HepG2 (cell line): ENCODE results near the gene SNRNP48. TPM values are rescaled to one million over a fixed set of nuclear protein-coding genes. Genes with fewer than 3 reads are reported as not detected.
A peak's percentile ranks its signal among the peaks of the same experiment; 100 is the strongest.

ENCODE experiments used
- ZNF10 ChIP-seq: sonication (generic); formaldehyde crosslinking; IDR thresholded peaks from 2 replicates; pipeline ENCODE4 v1.4.0; 2020; ENCODE audit warnings: mild to moderate bottlenecking, low read depth, missing genetic modification reagents, borderline replicate concordance
- ZNF333 ChIP-seq: sonication (generic); formaldehyde crosslinking; IDR thresholded peaks from 2 replicates; pipeline ENCODE4 v1.4.0; 2020; ENCODE audit warnings: mild to moderate bottlenecking, missing genetic modification reagents, borderline replicate concordance
- ZNF564 ChIP-seq: sonication (generic); formaldehyde crosslinking; IDR thresholded peaks from 2 replicates; pipeline ENCODE4 v1.8.1; 2023; ENCODE audit warnings: mild to moderate bottlenecking, missing genetic modification reagents
- polyA plus RNA-seq, 8 experiments: library from polyadenylated mRNA; depleted of rRNA in 3 of 8; stranded (reverse) in 7 of 8; unstranded in 1 of 8; fragments of >200 nt; fragmentation: Illumina TruSeq in 4 of 8; extraction: Trizol in 4 of 8; gene quantifications; 2 replicates each; pipeline versions ENCODE4 v1.2.1 to v1.2.3, GENCODE V29; 2011 to 2016; ENCODE audit warnings: low read depth in 4 of 8, missing spikeins in 1 of 8, mixed read lengths in 1 of 8; ENCODE audit not compliant: insufficient read depth in 1 of 8
- total RNA-seq, 5 experiments: library from RNA; depleted of rRNA; stranded (reverse); fragments of >200 nt; fragmentation: Illumina TruSeq; extraction: Trizol; gene quantifications; 2 replicates each; pipeline ENCODE4 v1.2.3, GENCODE V29; 2016; ENCODE audit warnings: low read depth in 1 of 5
- TF ChIP-seq, protein P1 (sequence below), 2 experiments: fragments of 450-650 bp in 1 of 2; sonication (generic) in 1 of 2; formaldehyde crosslinking; IDR thresholded peaks; 2 replicates each; pipeline versions ENCODE4 v1.5.0 to v1.8.0; 2020 to 2022; ENCODE audit warnings: mild to moderate bottlenecking in 1 of 2, missing genetic modification reagents in 1 of 2
- TF ChIP-seq, protein P2 (sequence below): sonication (generic); formaldehyde crosslinking; IDR thresholded peaks from 2 replicates; pipeline ENCODE4 v1.8.0; 2022; ENCODE audit warnings: mild to moderate bottlenecking, missing genetic modification reagents; ENCODE audit not compliant: insufficient replicate concordance
- TF ChIP-seq, protein P3 (sequence below): sonication (generic); formaldehyde crosslinking; IDR thresholded peaks from 2 replicates; pipeline ENCODE4 v1.4.0; 2020; ENCODE audit warnings: mild to moderate bottlenecking, missing genetic modification reagents
- TF ChIP-seq, protein P4 (sequence below): sonication (generic); formaldehyde crosslinking; IDR thresholded peaks from 2 replicates; pipeline ENCODE4 v1.5.1; 2020; ENCODE audit warnings: mild to moderate bottlenecking, missing genetic modification reagents, borderline replicate concordance
- TF ChIP-seq, protein P5 (sequence below): IDR thresholded peaks from 2 replicates; pipeline ENCODE4 v1.6.1; 2018; ENCODE audit warnings: missing genetic modification reagents, mild to moderate bottlenecking, missing compliant biosample characterization
- TF ChIP-seq, protein P6 (sequence below): sonication (generic); formaldehyde crosslinking; IDR thresholded peaks from 2 replicates; pipeline ENCODE4 v1.8.0; 2022; ENCODE audit warnings: missing genetic modification reagents, mild to moderate bottlenecking, inconsistent platforms, borderline replicate concordance

Gene SNRNP48
- total and polyA plus RNA-seq, 2 of the 13 experiments (the other 11 are each of a cell fraction or from before 2014, with no cell fraction given) = 17.5 to 47.5 TPM

DNA sequence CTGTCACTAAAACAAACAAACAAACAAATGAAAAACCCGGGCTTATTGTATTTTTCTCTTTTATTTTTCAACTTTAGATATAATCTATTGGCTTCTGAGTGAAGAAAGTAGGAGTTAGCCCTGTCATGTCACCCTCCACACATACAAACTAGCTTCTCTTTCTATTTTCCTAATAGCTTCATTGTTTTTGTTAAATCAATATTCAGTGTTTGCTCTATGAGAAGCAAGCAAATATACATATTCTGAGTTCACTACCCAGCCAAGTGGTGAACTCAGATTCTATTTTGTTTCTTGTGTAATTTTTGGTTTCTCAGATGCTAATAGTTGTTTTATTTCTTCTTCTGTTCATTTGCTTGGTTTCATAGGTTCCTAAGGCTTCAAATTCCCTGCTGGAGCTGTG, 66.4 kb downstream of the SNRNP48 start (continued):
- TF ChIP-seq ZNF10 (CRISPR knock-in tag) = no peak
- TF ChIP-seq, protein P1, sequence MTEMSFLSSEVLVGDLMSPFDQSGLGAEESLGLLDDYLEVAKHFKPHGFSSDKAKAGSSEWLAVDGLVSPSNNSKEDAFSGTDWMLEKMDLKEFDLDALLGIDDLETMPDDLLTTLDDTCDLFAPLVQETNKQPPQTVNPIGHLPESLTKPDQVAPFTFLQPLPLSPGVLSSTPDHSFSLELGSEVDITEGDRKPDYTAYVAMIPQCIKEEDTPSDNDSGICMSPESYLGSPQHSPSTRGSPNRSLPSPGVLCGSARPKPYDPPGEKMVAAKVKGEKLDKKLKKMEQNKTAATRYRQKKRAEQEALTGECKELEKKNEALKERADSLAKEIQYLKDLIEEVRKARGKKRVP (CRISPR knock-in tag; IDR thresholded peaks at IDR 0.05) = no peak
- TF ChIP-seq ZNF333 = no peak
- TF ChIP-seq, protein P2, sequence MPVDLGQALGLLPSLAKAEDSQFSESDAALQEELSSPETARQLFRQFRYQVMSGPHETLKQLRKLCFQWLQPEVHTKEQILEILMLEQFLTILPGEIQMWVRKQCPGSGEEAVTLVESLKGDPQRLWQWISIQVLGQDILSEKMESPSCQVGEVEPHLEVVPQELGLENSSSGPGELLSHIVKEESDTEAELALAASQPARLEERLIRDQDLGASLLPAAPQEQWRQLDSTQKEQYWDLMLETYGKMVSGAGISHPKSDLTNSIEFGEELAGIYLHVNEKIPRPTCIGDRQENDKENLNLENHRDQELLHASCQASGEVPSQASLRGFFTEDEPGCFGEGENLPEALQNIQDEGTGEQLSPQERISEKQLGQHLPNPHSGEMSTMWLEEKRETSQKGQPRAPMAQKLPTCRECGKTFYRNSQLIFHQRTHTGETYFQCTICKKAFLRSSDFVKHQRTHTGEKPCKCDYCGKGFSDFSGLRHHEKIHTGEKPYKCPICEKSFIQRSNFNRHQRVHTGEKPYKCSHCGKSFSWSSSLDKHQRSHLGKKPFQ (CRISPR knock-in tag) = no peak
- TF ChIP-seq, protein P3, sequence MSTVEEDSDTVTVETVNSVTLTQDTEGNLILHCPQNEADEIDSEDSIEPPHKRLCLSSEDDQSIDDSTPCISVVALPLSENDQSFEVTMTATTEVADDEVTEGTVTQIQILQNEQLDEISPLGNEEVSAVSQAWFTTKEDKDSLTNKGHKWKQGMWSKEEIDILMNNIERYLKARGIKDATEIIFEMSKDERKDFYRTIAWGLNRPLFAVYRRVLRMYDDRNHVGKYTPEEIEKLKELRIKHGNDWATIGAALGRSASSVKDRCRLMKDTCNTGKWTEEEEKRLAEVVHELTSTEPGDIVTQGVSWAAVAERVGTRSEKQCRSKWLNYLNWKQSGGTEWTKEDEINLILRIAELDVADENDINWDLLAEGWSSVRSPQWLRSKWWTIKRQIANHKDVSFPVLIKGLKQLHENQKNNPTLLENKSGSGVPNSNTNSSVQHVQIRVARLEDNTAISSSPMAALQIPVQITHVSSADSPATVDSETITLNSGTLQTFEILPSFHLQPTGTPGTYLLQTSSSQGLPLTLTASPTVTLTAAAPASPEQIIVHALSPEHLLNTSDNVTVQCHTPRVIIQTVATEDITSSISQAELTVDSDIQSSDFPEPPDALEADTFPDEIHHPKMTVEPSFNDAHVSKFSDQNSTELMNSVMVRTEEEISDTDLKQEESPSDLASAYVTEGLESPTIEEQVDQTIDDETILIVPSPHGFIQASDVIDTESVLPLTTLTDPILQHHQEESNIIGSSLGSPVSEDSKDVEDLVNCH (CRISPR knock-in tag) = no peak
- TF ChIP-seq, protein P4, sequence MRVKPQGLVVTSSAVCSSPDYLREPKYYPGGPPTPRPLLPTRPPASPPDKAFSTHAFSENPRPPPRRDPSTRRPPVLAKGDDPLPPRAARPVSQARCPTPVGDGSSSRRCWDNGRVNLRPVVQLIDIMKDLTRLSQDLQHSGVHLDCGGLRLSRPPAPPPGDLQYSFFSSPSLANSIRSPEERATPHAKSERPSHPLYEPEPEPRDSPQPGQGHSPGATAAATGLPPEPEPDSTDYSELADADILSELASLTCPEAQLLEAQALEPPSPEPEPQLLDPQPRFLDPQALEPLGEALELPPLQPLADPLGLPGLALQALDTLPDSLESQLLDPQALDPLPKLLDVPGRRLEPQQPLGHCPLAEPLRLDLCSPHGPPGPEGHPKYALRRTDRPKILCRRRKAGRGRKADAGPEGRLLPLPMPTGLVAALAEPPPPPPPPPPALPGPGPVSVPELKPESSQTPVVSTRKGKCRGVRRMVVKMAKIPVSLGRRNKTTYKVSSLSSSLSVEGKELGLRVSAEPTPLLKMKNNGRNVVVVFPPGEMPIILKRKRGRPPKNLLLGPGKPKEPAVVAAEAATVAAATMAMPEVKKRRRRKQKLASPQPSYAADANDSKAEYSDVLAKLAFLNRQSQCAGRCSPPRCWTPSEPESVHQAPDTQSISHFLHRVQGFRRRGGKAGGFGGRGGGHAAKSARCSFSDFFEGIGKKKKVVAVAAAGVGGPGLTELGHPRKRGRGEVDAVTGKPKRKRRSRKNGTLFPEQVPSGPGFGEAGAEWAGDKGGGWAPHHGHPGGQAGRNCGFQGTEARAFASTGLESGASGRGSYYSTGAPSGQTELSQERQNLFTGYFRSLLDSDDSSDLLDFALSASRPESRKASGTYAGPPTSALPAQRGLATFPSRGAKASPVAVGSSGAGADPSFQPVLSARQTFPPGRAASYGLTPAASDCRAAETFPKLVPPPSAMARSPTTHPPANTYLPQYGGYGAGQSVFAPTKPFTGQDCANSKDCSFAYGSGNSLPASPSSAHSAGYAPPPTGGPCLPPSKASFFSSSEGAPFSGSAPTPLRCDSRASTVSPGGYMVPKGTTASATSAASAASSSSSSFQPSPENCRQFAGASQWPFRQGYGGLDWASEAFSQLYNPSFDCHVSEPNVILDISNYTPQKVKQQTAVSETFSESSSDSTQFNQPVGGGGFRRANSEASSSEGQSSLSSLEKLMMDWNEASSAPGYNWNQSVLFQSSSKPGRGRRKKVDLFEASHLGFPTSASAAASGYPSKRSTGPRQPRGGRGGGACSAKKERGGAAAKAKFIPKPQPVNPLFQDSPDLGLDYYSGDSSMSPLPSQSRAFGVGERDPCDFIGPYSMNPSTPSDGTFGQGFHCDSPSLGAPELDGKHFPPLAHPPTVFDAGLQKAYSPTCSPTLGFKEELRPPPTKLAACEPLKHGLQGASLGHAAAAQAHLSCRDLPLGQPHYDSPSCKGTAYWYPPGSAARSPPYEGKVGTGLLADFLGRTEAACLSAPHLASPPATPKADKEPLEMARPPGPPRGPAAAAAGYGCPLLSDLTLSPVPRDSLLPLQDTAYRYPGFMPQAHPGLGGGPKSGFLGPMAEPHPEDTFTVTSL (CRISPR knock-in tag) = peak; percentile 28; the same call in 1 of the 2 replicates
- TF ChIP-seq, protein P5, sequence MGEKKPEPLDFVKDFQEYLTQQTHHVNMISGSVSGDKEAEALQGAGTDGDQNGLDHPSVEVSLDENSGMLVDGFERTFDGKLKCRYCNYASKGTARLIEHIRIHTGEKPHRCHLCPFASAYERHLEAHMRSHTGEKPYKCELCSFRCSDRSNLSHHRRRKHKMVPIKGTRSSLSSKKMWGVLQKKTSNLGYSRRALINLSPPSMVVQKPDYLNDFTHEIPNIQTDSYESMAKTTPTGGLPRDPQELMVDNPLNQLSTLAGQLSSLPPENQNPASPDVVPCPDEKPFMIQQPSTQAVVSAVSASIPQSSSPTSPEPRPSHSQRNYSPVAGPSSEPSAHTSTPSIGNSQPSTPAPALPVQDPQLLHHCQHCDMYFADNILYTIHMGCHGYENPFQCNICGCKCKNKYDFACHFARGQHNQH = no peak
- TF ChIP-seq, protein P6, sequence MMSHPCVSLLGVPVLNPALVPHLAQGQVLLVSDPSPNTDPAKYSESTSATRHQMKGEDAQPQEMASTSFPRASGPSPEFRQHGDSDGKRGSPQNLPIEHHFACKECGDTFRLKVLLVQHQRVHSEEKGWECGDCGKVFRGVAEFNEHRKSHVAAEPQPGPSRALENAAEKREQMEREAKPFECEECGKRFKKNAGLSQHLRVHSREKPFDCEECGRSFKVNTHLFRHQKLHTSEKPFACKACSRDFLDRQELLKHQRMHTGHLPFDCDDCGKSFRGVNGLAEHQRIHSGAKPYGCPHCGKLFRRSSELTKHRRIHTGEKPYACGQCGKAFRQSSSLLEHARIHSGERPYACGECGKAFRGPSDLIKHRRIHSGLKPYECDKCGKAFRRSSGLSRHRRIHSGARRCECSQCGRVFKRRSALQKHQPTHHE = no peak
- TF ChIP-seq ZNF564 (CRISPR knock-in tag) = no peak
